A673 (cell line): ENCODE data around the gene PHACTR3.

Experiments used
- EZH2 ChIP-seq: fragments of 200-600 bp; sonication (generic); IDR thresholded peaks from 2 replicates; pipeline ENCODE4 v1.6.1; 2017; ENCODE audit warnings: borderline replicate concordance, low read depth, mild to moderate bottlenecking, mixed read lengths, antibody characterized with exemption, low read length; ENCODE audit not compliant: poor library complexity, severe bottlenecking
- TF ChIP-seq, protein P1 (sequence below): fragments of 300-800, 200-600 bp; sonication (generic); conservative IDR thresholded peaks from 2 replicates; pipeline ENCODE4 v1.5.1; 2017; ENCODE audit warnings: low read depth, mild to moderate bottlenecking, antibody characterized with exemption, low read length, moderate library complexity, mixed read lengths

DNA sequence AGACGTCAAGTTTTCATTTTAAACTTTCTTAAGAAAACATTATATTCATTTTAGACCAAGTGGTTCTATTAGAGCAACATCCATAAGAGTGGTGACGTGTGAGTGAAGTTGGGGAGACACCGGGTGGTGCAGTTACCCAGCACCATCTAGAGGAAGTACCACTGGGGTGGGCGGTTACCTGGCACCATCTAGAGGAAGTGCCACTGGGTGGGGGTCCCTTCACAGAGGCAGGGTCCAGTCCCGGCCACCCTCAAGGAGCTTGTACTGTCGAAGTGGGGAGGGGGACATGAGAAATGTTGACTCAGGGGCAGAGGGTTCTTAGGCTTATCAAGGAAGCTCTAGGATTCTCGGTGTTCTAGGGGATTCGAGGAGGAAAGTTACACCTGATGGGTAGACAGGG, 26.2 kb downstream of the PHACTR3 start:
- TF ChIP-seq, protein P1, sequence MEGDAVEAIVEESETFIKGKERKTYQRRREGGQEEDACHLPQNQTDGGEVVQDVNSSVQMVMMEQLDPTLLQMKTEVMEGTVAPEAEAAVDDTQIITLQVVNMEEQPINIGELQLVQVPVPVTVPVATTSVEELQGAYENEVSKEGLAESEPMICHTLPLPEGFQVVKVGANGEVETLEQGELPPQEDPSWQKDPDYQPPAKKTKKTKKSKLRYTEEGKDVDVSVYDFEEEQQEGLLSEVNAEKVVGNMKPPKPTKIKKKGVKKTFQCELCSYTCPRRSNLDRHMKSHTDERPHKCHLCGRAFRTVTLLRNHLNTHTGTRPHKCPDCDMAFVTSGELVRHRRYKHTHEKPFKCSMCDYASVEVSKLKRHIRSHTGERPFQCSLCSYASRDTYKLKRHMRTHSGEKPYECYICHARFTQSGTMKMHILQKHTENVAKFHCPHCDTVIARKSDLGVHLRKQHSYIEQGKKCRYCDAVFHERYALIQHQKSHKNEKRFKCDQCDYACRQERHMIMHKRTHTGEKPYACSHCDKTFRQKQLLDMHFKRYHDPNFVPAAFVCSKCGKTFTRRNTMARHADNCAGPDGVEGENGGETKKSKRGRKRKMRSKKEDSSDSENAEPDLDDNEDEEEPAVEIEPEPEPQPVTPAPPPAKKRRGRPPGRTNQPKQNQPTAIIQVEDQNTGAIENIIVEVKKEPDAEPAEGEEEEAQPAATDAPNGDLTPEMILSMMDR, result no peak
- no peak for TF ChIP-seq EZH2
